SK-N-SH (cell line): ENCODE results near the gene CEACAM7. TPM values are rescaled to one million over a fixed set of nuclear protein-coding genes. Genes with fewer than 3 reads are reported as not detected.
A peak's percentile ranks its signal among the peaks of the same experiment; 100 is the strongest.

ENCODE experiments used
- CTCF ChIA-PET: fragments of 300-600, 350-600 bp; formaldehyde crosslinking; extraction: SDS; loops from one replicate; lab custom pipeline; 2021; lab: Yijun Ruan, JAX
- POLR2A ChIA-PET: fragments of 350-600 bp; sonication (Branson Sonifier 250); formaldehyde crosslinking; extraction: SDS; loops from one replicate; lab custom pipeline; 2020; ENCODE audit warnings: antibody characterized with exemption, inconsistent platforms; lab: Yijun Ruan, JAX
- DNase-seq: peaks from one replicate; pipeline ENCODE4 v3.0.0; 2012
- H2AFZ ChIP-seq: fragments of 200-600 bp; sonication (generic); 2 replicates; pipeline ENCODE4 v1.8.1; 2016; ENCODE audit warnings: antibody characterized with exemption, mild to moderate bottlenecking, low read depth
- H3F3A ChIP-seq: fragments of 200-600 bp; sonication (generic); replicated peaks from 2 replicates; pipeline ENCODE3; 2016; ENCODE audit warnings: antibody characterized with exemption, mild to moderate bottlenecking; ENCODE audit not compliant: insufficient read depth
- H3K27ac ChIP-seq, 2 experiments: fragments of 200-500 bp in 1 of 2; fragments of 200-600 bp in 1 of 2; sonication (Bioruptor generic) in 1 of 2; sonication (generic), shearing (Covaris generic) in 1 of 2; 2 replicates each; pipeline versions ENCODE4 v1.5.1 to v1.6.1; 2014 to 2016; ENCODE audit warnings: low read depth in 2 of 2, inconsistent platforms in 1 of 2, low read length in 1 of 2, mild to moderate bottlenecking in 1 of 2, mixed read lengths in 1 of 2
- H3K27me3 ChIP-seq: fragments of 200-600 bp; sonication (generic), shearing (Covaris generic); 2 replicates; pipeline ENCODE4 v1.6.1; 2016; ENCODE audit warnings: mixed run types; ENCODE audit not compliant: insufficient read depth
- H3K36me3 ChIP-seq, 2 experiments: fragments of 200-500 bp in 1 of 2; fragments of 200-600 bp in 1 of 2; sonication (Bioruptor generic) in 1 of 2; sonication (generic) in 1 of 2; replicated peaks in 1 of 2; 2 replicates each; pipeline versions ENCODE3 to v1.5.1; 2014 to 2016; ENCODE audit warnings: low read length in 1 of 2, mild to moderate bottlenecking in 1 of 2; ENCODE audit not compliant: insufficient read depth in 2 of 2, control insufficient read depth in 1 of 2
- H3K4me1 ChIP-seq, 2 experiments: fragments of 200-500 bp in 1 of 2; fragments of 200-600 bp in 1 of 2; sonication (Bioruptor generic) in 1 of 2; sonication (generic), shearing (Covaris generic) in 1 of 2; 2 replicates each; pipeline versions ENCODE4 v1.5.1 to v1.6.1; 2014 to 2016; ENCODE audit warnings: low read depth in 1 of 2, low read length in 1 of 2, mixed run types in 1 of 2; ENCODE audit not compliant: insufficient read depth in 2 of 2, control insufficient read depth in 1 of 2
- H3K4me2 ChIP-seq: fragments of 200-600 bp; sonication (generic), shearing (Covaris generic); 2 replicates; pipeline ENCODE4 v1.6.1; 2017; ENCODE audit warnings: mixed run types
- H3K4me3 ChIP-seq, 2 experiments: fragments of 200-500 bp in 1 of 2; fragments of 200-600 bp in 1 of 2; sonication (Bioruptor generic) in 1 of 2; sonication (generic), shearing (Covaris generic) in 1 of 2; 2 replicates each; pipeline versions ENCODE4 v1.5.1 to v1.8.1; 2014 to 2016; ENCODE audit warnings: low read depth in 2 of 2, inconsistent platforms in 1 of 2, low read length in 1 of 2, mild to moderate bottlenecking in 1 of 2, mixed read lengths in 1 of 2, moderate library complexity in 1 of 2
- H3K79me2 ChIP-seq: fragments of 200-600 bp; sonication (generic); 2 replicates; pipeline ENCODE4 v1.8.1; 2017; ENCODE audit warnings: mild to moderate bottlenecking; ENCODE audit not compliant: insufficient read depth
- H3K9ac ChIP-seq: fragments of 200-600 bp; sonication (generic); 2 replicates; pipeline ENCODE4 v1.6.1; 2017; ENCODE audit warnings: mixed run types
- H3K9me2 ChIP-seq: fragments of 200-600 bp; sonication (generic); 2 replicates; pipeline ENCODE4 v1.6.1; 2017; ENCODE audit warnings: mixed run types
- H3K9me3 ChIP-seq: fragments of 200-600 bp; sonication (generic); 2 replicates; pipeline ENCODE4 v1.6.1; 2017; ENCODE audit warnings: mixed run types, mild to moderate bottlenecking, moderate library complexity
- H4K20me1 ChIP-seq: fragments of 200-600 bp; sonication (generic); 2 replicates; pipeline ENCODE4 v1.6.1; 2017; ENCODE audit warnings: mild to moderate bottlenecking, mixed run types; ENCODE audit not compliant: insufficient read depth
- ELF1 ChIP-seq: IDR thresholded peaks from 2 replicates; pipeline ENCODE4 v1.4.0; 2012
- EP300 ChIP-seq, 2 experiments: IDR thresholded peaks; 2 replicates each; pipeline versions ENCODE4 v1.4.0 to v1.6.1; 2012; ENCODE audit warnings: borderline replicate concordance in 1 of 2, low read depth in 1 of 2, low read length in 1 of 2
- EZH2phosphoT487 ChIP-seq: fragments of 200-600 bp; sonication (generic); IDR thresholded peaks from 2 replicates; pipeline ENCODE4 v1.6.1; 2017; ENCODE audit warnings: low read depth, mixed run types, mild to moderate bottlenecking, antibody characterized with exemption, moderate library complexity, borderline replicate concordance
- FOSL2 ChIP-seq: IDR thresholded peaks from 2 replicates; pipeline ENCODE4 v1.4.0; 2012; ENCODE audit warnings: low read depth, mild to moderate bottlenecking, moderate library complexity, borderline replicate concordance
- GABPA ChIP-seq: IDR thresholded peaks from 2 replicates; pipeline ENCODE4 v1.4.0; 2012; ENCODE audit warnings: low read depth, mild to moderate bottlenecking
- JUND ChIP-seq: IDR thresholded peaks from 2 replicates; pipeline ENCODE4 v1.4.0; 2012
- MEF2A ChIP-seq: IDR thresholded peaks from 2 replicates; pipeline ENCODE4 v1.4.0; 2012; ENCODE audit warnings: low read depth, borderline replicate concordance
- MXI1 ChIP-seq: IDR thresholded peaks from 2 replicates; pipeline ENCODE4 v1.6.1; 2012; ENCODE audit warnings: mild to moderate bottlenecking, low read depth, low read length, improper control_type of control experiment
- RAD21 ChIP-seq: IDR thresholded peaks from 2 replicates; pipeline ENCODE4 v1.6.1; 2012; ENCODE audit warnings: mild to moderate bottlenecking, low read length
- RCOR1 ChIP-seq: fragments of 150-350 bp; IDR thresholded peaks from 2 replicates; pipeline ENCODE4 v1.6.1; 2017; ENCODE audit warnings: antibody characterized with exemption, low read length
- RXRA ChIP-seq: IDR thresholded peaks from 2 replicates; pipeline ENCODE4 v1.4.0; 2012; ENCODE audit warnings: low read depth, mild to moderate bottlenecking, borderline replicate concordance
- SMC3 ChIP-seq: IDR thresholded peaks from 2 replicates; pipeline ENCODE4 v1.6.1; 2012; ENCODE audit warnings: low read depth, low read length, improper control_type of control experiment
- TAF1 ChIP-seq: IDR thresholded peaks from 2 replicates; pipeline ENCODE4 v1.6.1; 2012; ENCODE audit warnings: low read depth, mild to moderate bottlenecking, low read length, moderate library complexity, borderline replicate concordance
- YY1 ChIP-seq: IDR thresholded peaks from 2 replicates; pipeline ENCODE4 v1.4.0; 2012; ENCODE audit warnings: low read depth, mild to moderate bottlenecking
- WGBS: methylation state at CpG from one replicate; pipeline ENCODE4 v1.1.6; 2017; ENCODE audit warnings: low lambda C conversion rate; 5-methylcytosine and 5-hydroxymethylcytosine counted together
- polyA plus RNA-seq, 3 experiments: library from polyadenylated mRNA; depleted of rRNA; stranded (reverse); fragments of >200 nt; gene quantifications; 2 replicates each; pipeline ENCODE4 v1.2.3, GENCODE V29; 2012
- TF ChIP-seq, protein P1 (sequence below): fragments of 200-600 bp; sonication (generic); IDR thresholded peaks from 2 replicates; pipeline ENCODE4 v1.6.1; 2017; ENCODE audit warnings: antibody characterized with exemption, mild to moderate bottlenecking, moderate library complexity
- TF ChIP-seq, protein P2 (sequence below): IDR thresholded peaks from 2 replicates; pipeline ENCODE4; 2012
- TF ChIP-seq, protein P3 (sequence below): fragments of 150-350 bp; IDR thresholded peaks from 2 replicates; pipeline ENCODE4 v1.6.1; 2017; ENCODE audit warnings: antibody characterized with exemption, low read length, low read depth, borderline replicate concordance
- TF ChIP-seq, protein P4 (sequence below): IDR thresholded peaks from 2 replicates; pipeline ENCODE4 v1.6.1; 2012; ENCODE audit warnings: mild to moderate bottlenecking, low read depth, low read length, moderate library complexity

Gene CEACAM7
- polyA plus RNA-seq, 1 of the 3 experiments (the other 2 are of a cell fraction) = not detected

DNA sequence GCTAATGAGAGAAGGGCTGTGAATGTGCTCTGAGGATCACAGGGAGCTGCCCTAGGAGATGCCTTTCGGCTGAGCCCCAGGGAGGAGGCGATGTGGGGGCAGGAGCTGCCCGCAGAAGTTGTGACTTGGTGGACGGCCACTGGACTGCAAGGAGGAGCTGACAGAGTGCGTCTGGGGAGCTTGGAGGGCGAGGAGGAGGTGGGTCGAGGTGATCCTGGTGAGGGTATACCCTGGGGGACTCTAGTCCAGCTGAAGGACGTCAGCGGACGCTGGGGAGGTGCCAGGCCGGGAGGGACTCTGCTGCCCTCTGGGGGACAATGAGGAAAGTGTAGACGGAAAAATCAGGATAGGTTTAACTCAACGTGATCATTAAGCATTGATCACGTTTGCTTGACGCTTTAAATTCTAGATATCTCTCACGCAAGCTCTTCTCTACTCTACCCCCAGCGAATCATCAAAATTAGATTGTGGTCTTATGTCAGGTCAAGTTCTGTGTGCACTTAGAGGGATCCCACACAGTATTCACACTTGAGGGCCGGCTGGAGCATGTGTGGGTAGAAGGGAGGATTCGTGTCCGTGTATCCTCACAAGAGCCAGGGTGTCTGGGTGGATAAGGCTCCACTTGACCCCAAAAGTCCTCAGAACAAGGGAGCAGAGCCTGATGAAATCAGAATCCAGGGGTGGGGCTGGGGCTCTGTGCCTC lies 3.3 kb upstream of the CEACAM7 start:
- Histone ChIP-seq H3K9me3 (no peaks in the 10 kb centered on the region), H3K27ac (no peak overlapping the region), H3K27me3 (no peaks in the 10 kb centered on the region), H3K4me3 (peak overlapping the region in 1 of 2 experiments; percentile 35; a peak in 1 of 4 replicates), H3K4me2 (no peak overlapping the region), H3K79me2 (no peaks in the 10 kb centered on the region), H3K4me1 (no peaks in the 10 kb centered on the region), H2AFZ (no peak overlapping the region), H3K36me3 (no peaks in the 10 kb centered on the region), H3F3A (no peaks in the 10 kb centered on the region), H3K9ac (no peak overlapping the region), H3K9me2 (no peaks in the 10 kb centered on the region), H4K20me1 (no peaks in the 10 kb centered on the region)
- peak; percentile 67 for DNase-seq
- ChIA-PET POLR2A (no interaction called here), CTCF (interaction anchor here (0.6 to 2.7 kb wide), 12 partner anchors 9 to 126 kb away, joined by 3 to 19 read pairs (median 4); no protein-coding TSS in a partner anchor)
- 6% methylated on average over 18 of the region's 20 CpGs for WGBS
- TF ChIP-seq SMC3 (peak; percentile 13; the same call in 1 of the 2 replicates), EZH2phosphoT487 (no peak), FOSL2 (no peak)
- TF ChIP-seq, protein P1, sequence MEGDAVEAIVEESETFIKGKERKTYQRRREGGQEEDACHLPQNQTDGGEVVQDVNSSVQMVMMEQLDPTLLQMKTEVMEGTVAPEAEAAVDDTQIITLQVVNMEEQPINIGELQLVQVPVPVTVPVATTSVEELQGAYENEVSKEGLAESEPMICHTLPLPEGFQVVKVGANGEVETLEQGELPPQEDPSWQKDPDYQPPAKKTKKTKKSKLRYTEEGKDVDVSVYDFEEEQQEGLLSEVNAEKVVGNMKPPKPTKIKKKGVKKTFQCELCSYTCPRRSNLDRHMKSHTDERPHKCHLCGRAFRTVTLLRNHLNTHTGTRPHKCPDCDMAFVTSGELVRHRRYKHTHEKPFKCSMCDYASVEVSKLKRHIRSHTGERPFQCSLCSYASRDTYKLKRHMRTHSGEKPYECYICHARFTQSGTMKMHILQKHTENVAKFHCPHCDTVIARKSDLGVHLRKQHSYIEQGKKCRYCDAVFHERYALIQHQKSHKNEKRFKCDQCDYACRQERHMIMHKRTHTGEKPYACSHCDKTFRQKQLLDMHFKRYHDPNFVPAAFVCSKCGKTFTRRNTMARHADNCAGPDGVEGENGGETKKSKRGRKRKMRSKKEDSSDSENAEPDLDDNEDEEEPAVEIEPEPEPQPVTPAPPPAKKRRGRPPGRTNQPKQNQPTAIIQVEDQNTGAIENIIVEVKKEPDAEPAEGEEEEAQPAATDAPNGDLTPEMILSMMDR = peak; percentile 63

DNA sequence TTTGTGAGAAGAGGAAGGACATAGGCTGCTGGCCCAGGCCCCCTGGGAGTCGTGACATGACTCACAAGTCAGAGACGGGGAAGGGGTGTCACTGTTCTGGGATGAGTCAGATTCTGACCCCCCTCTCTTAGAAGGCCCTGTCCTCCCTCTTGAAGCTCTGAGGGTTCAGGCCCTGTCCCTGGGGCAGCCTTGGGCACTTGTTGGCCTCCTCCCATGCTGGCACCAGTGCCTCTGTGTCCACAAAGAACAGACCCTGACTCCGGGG lies 2.7 kb upstream of the CEACAM7 start:
- WGBS = 8% methylated on average over 2 of the region's 3 CpGs
- Histone ChIP-seq H4K20me1 (no peaks in the 10 kb centered on the region), H3K9me3 (no peaks in the 10 kb centered on the region), H3K9ac (no peak overlapping the region), H3K27ac (no peak overlapping the region), H3K79me2 (no peaks in the 10 kb centered on the region), H3K27me3 (0 out of 2 replicates have a peak, but pooled peaks cover 4% of the 10 kb centered on the region), H3K4me1 (no peaks in the 10 kb centered on the region), H2AFZ (no peak overlapping the region), H3K9me2 (no peaks in the 10 kb centered on the region), H3K36me3 (no peaks in the 10 kb centered on the region), H3K4me2 (no peak overlapping the region), H3K4me3 (no peak overlapping the region), H3F3A (no peaks in the 10 kb centered on the region)
- CTCF ChIA-PET = interaction anchor here (0.6 to 2.7 kb wide), 12 partner anchors 8 to 126 kb away, joined by 3 to 19 read pairs (median 4); no protein-coding TSS in a partner anchor
- POLR2A ChIA-PET = no interaction called here
- no peak for DNase-seq
- TF ChIP-seq RXRA (no peak), JUND (no peak), GABPA (no peak), RAD21 (no peak), ELF1 (no peak), EP300 (IDR thresholded peaks at IDR 0.05; ENCODE audit: borderline replicate concordance in 1 of 2, low read depth in 1 of 2, low read length in 1 of 2) (no peak), TAF1 (no peak), RCOR1 (no peak), YY1 (no peak), MEF2A (no peak), MXI1 (no peak)
- TF ChIP-seq, protein P2, sequence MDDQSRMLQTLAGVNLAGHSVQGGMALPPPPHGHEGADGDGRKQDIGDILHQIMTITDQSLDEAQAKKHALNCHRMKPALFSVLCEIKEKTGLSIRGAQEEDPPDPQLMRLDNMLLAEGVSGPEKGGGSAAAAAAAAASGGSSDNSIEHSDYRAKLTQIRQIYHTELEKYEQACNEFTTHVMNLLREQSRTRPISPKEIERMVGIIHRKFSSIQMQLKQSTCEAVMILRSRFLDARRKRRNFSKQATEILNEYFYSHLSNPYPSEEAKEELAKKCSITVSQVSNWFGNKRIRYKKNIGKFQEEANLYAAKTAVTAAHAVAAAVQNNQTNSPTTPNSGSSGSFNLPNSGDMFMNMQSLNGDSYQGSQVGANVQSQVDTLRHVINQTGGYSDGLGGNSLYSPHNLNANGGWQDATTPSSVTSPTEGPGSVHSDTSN = no peak
- TF ChIP-seq, protein P3, sequence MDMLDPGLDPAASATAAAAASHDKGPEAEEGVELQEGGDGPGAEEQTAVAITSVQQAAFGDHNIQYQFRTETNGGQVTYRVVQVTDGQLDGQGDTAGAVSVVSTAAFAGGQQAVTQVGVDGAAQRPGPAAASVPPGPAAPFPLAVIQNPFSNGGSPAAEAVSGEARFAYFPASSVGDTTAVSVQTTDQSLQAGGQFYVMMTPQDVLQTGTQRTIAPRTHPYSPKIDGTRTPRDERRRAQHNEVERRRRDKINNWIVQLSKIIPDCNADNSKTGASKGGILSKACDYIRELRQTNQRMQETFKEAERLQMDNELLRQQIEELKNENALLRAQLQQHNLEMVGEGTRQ = no peak
- TF ChIP-seq, protein P4, sequence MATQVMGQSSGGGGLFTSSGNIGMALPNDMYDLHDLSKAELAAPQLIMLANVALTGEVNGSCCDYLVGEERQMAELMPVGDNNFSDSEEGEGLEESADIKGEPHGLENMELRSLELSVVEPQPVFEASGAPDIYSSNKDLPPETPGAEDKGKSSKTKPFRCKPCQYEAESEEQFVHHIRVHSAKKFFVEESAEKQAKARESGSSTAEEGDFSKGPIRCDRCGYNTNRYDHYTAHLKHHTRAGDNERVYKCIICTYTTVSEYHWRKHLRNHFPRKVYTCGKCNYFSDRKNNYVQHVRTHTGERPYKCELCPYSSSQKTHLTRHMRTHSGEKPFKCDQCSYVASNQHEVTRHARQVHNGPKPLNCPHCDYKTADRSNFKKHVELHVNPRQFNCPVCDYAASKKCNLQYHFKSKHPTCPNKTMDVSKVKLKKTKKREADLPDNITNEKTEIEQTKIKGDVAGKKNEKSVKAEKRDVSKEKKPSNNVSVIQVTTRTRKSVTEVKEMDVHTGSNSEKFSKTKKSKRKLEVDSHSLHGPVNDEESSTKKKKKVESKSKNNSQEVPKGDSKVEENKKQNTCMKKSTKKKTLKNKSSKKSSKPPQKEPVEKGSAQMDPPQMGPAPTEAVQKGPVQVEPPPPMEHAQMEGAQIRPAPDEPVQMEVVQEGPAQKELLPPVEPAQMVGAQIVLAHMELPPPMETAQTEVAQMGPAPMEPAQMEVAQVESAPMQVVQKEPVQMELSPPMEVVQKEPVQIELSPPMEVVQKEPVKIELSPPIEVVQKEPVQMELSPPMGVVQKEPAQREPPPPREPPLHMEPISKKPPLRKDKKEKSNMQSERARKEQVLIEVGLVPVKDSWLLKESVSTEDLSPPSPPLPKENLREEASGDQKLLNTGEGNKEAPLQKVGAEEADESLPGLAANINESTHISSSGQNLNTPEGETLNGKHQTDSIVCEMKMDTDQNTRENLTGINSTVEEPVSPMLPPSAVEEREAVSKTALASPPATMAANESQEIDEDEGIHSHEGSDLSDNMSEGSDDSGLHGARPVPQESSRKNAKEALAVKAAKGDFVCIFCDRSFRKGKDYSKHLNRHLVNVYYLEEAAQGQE = no peak
- TF ChIP-seq, protein P1 = no peak
